AG08396 (cell line): ENCODE data around the gene HS3ST4.

ENCODE experiments used
- DNase-seq: peaks from one replicate; pipeline ENCODE4 v3.0.0; 2012; ENCODE audit warnings: low spot score, mixed read lengths

The HS3ST4 gene

DNA sequence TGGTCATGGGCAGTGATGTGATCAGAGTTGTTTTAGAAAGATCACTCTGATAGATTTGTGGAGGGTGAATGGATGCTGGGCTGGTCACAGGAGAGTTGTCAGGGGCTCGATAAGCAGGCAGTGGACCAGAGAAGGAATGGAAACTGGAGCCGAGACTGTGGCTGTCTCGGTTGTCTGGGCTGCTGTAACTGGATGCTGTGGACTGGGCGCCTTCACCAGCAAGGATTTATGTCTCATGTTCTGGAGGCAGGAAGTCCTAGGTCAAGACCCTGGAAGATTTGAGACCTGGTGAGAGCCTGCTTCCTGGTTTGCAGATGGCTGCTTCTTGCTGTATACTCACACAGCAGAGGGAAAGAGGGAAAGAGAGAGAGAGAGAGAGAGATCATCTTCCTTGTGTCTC is 203.6 kb downstream of the HS3ST4 start:
- no peak for DNase-seq

DNA sequence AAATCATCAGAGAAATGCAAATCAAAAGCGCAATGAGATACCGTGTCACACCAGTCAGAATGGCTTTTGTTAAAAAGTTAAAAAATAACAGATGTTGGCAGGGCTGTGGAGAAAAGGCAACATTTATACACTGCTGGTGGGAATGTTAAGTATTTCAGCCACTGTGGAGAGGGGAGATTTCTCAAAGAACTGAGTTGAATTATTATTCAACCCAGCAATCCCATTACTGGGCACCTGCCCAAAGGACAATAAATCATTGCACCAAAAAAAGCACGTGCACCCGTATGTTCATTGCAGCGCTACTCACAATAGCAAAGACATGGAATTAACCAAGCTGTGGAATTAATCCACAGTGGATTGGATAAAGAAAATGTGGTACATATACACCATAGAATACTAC is 204.7 kb downstream of the HS3ST4 start:
- no peak for DNase-seq

DNA sequence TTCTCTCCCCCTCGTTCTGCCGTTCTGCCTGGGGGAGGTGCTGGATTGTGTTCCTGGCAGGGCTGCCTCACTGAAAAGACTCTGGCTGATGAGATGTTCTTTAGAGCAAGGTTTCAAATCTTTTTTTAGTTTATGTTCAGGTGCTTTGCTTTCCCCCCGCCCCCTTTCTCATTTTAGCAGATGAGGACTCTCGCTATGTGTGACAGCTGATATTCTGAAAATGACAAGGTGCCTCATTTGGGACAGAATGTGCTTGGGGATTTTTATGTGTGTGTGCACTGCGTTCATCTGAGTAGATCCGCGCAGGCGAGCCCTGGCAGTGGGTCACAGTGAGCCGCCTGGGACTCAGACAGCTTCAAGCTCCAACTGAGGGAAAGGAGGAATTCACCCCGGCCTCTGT is 205.9 kb downstream of the HS3ST4 start:
- no peak for DNase-seq

DNA sequence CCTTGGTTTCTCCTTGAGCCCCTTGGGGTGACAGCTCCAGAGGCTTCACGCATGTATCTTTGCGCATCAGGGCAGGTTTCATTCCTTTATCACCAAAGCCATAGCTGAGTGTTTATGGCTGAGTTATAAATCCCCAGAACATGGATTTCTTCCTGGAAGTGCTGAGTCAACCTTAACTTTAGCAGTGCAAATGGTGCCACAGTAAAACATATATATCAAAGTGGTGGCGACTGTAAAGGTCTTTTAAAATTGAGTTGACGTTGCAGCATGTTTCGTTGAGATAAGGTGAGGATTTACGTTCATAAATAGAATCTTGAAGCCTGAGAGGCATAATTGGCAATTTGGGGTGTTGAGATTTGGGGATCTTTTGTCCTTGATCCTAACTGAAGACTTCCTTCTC is 214.1 kb downstream of the HS3ST4 start:
- no peak for DNase-seq

DNA sequence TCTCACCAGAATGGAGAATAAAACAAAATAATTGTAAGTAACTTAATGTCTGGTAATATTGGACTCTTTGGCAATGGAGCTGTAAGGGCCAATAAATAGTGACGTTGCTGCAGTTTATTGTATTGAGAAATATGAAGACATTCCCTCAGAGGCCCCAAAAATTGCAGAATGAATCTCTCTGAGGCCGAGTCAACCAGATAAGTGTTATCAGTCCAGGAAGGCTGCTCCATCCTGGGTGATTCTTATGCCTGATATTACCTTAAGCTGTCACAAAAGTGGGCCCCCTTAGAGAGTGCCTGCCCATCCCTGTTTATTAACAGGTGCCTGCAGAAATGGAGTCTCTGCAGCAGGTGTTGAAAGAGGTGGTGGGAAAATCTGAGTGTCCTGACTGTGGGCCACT is 219.2 kb downstream of the HS3ST4 start:
- no peak for DNase-seq

DNA sequence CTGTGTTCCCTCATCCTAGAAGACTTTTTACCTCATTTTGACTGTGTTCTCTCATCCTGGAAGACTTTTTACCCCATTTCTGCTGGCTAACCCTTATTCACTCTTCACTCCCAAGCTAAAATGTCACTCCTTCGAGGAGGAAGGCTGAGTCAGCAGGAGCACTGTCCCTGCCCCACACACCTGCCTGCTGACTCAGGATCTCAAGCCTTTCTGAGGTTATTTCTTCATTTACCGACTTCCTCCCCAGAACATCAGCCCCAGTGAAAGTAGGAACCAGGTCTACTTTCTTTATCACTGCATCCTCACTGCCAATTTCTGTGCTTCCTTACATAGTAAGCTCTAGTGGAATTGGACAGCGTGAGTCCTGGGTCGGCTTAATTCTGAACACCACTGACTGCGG is 220.6 kb downstream of the HS3ST4 start:
- DNase-seq: no peak

DNA sequence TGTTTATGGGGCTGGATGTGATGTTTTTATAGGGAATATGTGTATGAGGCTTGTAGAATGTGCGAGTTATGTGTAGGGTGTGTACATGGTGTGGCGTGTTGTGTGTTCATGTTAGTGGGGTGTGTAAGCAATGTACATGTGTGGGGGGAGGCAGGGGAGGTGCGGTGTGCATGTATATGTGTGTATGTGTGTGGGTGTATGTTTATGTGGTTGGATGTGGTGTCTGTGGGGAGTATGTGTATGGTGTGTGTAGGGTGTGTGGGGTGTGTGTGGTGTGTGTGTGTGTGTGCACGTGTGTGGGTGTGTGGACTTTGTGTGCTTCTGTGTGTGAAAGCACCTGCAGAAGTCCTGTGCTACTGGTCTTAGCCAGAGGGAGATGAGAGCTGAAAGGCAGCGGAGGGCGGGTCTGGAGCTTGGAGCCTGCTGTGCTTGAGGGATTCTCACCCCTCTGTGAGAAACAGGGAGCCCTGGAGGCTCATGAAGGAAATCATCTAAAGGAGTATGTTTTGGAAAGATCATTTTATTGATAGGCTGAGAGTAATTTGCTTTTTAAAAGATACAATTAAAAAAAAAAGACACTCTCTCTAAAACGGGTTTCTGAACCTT is 222.7 kb downstream of the HS3ST4 start:
- DNase-seq: no peak

DNA sequence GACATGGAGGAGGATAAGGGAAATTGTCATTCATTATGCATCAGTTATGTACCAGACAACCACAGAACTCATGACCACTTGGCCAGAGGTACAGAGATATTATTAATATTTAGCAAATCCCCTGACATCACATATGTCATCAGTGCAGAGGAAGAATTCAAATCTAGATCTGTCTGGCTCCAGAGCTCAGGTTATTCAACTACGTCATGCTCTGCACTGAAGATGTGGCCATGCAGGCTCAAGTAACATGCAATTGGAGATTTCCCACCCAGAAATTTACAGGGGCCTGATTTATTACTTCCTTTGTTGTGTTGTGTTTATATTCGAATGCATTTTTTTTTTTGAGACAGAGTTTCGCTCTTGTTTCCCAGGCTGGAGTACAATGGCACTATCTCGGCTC is 224.3 kb downstream of the HS3ST4 start:
- no peak for DNase-seq

DNA sequence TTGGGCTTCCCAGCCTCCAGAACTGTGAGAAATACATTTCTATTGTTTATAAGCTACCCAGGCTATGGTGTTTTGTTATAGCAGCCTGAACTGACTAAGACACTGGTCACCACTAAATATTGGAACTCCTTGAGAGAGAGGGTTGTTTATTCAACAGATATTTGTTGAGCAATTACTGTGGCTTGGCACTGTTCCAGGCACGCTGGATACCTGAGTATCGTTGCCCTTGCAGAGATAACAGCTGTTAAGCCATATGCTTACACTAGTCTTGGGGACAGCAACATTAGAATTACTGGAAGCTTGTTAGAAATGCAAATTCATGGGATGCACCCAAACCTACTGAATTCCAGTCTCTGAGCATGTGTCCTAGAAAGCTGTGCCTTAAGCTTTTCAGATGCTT is 230.7 kb downstream of the HS3ST4 start:
- no peak for DNase-seq

DNA sequence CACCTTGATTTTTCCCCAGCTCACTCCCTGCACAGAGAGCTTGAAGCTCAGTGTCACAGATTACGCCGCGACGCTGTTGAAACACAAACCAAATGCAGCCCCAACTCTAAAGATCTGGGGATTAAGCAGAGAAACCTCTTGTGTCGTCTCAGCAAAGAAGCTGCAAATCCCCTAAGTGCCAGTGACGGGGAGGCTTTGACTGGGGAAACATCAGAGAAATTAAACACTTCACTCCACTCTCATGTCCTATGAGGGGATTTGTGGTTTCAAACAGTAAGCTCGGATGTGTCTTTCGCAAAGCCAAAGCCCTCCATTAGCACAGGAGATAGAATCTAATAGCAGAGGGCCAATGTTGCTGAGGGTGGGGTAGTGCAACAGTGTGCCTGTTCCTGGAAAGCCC is 233.7 kb downstream of the HS3ST4 start:
- no peak for DNase-seq

DNA sequence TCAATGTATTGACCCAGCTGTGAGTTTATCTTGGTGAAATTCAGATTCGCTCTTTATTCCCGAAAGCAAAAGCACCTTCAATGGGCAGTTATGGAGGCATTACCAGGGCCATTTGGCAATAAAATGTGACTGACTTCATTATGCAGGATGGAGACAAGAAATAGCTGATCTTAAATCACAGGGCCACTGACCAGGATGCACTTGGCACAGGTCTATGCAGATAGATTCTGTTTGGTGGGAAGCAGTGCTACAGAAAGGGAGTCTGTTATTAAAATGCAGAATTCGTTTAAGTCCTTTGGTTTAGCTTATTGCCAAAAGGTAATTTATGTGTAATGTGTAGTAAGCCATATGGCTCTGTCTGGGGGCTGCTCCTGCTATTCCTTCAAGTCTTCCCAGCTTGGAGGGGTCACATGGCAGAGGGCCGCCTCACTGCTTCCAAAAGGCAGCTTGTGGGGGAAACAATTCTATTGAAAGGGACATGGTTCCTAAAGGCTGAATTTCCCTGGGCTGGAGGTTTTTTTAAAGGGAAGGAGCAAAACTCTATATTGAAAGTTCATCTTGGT is 239.8 kb downstream of the HS3ST4 start:
- no peak for DNase-seq

DNA sequence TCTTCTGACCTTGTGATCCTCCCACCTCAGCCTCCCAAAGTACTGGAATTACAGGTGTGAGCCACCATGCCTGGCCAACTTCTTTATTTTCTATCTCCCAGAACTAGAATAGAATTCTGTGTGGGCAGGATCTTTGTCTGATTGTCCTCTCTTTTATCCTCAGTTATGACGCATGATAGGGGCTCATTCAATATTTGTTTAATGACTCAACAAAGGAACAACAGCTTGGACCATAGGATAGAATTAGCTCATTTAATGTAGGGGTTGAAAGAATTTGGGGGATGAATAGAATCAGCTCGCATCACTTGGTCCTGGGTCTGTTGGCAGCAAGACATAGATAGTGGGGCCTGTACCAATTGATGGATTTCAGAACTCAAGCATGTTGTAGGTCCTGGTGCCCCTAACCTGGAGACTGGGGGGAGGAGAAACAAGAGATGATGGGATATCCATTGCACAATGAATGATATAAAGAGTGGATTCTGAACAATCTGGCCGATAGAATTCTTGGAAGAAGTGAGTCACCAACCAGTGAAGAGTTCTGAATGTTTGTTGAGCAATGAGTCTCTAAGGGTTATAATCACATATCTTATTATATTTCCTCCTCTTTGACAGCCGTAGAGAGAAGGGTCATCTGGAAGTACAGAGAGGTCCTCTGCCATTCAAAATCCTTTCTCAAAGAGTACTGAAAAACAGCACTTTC is 250.2 kb downstream of the HS3ST4 start:
- no peak for DNase-seq

DNA sequence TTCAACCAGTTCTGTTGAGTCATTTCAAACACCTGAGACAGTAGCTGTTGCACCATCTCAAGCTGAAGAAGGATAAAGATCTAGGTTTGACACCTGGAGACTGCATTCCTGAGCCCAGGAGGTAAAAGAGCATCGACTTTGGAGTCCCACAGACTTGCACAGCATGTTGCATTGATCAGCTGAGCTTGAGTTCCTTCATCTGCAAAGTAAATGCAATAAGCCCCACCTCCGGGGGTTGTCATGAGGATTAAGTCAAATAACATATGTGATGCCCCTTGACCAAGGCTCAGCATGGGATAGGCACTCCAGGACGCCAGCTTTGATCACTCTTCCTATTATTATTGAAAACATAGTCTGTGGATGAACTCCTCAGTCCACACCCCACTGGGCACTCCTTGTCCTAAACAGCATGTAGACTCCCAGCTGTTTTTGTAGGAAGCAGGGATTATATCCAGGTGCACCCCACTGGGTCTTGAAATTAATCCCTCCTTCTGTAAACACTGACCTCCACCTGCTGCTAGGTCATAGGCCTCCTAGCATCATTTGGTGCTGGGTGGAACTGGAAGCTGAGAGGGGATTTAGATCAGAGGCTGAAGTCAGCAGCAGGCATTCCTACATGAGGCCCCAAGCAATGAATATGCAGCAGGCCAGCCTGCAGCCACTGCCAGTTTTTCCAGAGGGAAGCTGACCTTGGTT is 259.0 kb downstream of the HS3ST4 start:
- DNase-seq: no peak

DNA sequence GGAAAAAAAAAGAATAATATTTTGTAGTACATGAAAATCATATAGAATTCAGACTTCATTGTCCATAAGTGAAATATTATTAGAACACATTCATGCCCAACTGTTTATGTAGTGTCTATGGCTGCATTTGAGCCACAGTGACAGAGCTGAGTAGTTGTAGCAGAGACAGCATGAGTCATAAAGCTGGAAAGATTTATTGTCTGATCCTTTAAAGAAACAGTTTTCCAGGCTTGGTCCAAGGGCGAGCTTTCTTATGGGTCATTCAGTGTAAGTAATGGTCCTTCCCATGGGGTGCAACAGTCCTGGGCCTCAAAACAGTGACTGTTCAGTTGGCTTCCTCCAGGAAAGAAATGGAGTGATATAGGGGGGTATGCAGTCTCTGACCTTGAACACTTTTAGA is 260.2 kb downstream of the HS3ST4 start:
- DNase-seq: no peak

DNA sequence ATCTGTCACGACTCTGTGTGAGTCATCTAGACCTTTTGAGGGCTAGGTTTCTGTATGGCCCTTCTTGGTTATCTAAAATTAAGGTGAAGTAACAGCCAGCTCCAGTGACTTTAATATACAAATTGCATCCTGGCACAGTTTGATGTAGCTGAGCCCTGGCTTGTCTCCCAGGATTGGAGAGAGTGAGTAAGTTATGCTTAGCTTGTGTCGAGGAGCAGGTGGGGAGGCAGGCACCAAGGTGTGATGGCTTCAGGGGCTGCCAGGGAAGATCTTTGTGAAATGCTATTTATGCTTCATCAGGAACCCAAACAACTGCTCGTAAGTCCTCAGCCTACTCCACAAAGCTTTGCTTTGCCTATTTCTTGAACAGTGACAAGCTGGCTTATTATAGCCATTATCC is 261.2 kb downstream of the HS3ST4 start:
- DNase-seq: no peak

DNA sequence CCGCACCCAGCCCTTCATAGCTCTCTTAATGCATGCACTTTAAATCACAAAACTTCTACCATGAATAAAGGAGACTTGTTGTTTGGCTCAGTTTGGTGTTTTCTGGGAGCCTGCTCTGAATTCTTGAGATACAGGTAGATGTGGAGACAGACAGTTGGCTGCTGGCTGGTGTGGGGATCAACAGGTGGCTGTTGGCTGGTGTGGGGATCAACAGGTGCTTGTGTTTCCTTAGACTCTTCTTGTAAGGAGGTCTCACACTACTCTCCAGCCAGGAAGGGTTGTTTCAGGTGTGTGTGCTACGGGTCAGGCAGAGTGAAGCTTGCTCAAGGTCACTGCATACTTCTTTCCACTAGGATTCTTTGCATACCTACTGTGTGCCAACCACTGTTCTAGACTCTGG is 265.9 kb downstream of the HS3ST4 start:
- no peak for DNase-seq

DNA sequence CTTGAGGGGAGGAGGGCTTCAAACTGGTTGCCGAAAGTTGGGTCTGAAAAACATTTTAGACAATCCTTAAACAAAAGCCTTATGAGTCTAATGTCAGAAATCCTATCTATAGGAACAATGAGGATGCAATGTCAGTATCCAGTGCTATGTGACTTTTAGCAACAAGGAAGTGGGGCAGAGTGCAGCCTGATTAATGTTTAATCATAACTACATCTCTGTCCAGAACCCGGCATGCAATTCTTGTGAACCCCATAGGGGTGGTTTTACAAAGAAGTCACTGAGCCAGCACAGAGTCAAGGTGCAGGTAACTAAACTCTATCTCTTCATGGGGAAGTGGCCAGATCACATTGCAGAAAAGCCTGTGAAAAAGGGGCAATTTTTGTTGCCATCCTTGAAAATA is 267.5 kb downstream of the HS3ST4 start:
- DNase-seq: no peak

DNA sequence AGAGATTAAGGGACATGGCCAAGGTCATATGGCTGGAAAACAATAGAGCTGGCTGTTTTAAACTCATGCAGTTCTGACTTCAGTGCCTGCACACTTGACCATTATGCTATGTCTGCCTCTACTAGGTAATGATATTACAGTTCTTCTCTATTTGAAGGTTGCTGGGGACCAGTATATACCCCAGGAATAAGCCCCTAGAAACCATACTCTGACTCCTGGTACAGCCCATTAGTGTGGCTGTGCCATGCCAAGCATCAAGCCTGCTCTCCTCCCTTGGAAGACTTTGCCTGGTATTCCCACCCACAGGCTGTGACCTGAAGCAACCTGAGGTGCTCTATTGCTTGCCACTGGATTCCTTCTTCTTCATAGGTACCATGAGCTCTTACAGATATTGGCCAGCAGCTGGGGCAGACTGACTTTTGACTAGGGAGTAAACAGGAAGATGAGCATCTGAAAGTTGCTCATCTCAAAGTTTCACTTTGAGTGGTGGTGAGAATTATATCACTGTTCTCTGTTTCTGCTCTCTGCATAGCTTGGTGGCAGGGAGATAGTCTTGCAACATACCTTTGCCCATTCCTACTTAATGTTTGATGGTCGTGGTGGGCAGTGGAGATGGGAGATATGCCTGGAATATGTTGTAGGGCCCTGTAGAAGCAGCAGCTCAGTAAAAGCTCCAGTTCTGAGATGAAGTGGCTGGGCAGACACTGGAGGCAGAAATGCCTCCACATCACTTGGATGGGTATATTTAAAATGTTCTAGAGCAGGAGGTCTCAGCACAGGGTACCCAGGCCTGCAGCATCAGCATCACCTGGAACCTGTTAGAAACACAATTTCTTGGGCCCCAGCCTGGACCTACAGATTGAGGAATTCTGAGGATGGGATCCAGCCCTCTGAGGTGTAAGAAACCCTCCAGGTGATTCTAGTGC is 274.7 kb downstream of the HS3ST4 start:
- no peak for DNase-seq

DNA sequence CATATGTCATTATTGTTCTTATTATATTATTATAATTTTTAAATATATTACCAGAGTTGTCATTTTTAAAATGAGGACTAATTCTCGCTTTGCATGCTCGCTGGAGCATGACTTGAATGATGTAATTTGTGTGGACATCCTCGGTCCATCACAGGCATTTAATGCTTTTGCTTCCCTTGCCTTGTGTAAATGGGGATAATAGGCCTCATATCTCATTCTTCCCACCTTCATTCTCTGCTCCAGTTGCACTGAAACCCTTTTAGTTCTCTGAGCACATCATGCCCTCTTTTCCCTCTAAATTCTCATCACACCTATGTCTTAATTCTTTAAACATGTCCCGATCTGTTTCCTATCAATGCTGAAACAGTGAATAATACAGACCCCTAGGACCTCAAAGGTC is 285.4 kb downstream of the HS3ST4 start:
- DNase-seq: no peak

DNA sequence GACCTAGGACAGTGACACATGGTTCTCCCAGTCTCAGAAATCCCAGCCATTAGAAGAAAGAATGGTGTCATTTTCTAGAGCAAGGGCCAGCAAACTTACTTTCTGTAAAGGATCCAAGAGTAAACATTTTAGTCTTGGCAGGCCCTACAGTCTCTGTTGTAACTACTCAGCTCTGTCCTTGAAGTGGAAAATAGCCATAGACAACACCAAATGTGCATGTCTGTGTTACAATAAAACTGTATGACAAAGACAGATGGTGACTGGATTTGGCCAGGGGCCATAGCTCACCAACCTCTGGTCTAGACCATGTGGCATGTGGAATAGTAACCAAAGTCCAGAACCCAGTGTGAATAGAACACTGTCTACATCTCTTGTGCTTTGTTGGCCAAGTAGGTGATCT is 286.5 kb downstream of the HS3ST4 start:
- DNase-seq: no peak

DNA sequence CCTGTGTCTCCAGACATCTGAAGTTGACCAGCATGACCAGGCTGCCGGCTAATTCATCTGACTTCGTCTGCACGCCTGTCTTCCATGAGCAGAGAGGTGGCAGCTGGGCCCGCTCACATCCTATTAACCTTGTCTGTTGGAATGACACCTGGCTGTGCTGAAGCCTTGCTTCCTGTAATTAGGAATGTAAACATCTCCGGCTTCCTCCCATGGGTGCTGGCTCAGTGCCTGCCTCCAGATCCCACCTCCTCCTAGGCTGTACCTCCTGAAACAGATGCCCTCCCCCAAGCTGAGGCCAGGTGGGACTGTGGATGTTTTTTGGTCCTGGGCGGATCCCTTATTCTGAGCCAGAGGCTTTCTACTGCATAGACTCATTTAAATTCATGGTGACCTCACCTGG is 296.3 kb downstream of the HS3ST4 start:
- DNase-seq: no peak

DNA sequence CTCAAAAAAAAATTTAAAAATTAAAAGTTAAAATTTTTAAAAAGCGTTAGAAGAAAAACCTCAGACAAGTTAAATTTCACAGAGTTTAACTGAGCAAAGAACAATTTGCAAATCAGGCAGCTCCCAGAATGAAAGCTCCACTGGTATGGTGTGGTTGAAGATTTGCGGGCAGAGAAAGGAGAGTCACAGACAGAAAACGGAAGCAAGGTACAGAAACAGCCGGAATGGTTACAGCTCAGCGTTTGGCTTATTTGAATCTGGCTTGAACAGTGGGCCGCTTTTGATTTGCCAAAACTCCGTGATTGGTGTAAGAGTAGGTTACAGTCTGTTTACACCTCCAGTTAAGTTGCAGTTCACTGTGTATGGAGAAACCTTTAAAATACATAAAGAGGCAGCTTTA is 297.1 kb downstream of the HS3ST4 start:
- no peak for DNase-seq
